Stimulated activated CD8-positive, alpha-beta memory T cell treated with anti-CD3 and anti-CD28 coated beads, Interleukin-7, amount 100 ng/mL, for 24 hours (primary cell): ENCODE measurements around the gene MAN1A1.

Experiments used
- DNase-seq: peaks from one replicate; pipeline ENCODE4 v3.0.0-alpha.2; 2020; ENCODE audit warnings: low read depth

The MAN1A1 gene

GRCh38 chr6:119325559-119326265 lies 23.8 kb downstream of the MAN1A1 start:
- DNase-seq, result no peak

- no peak for DNase-seq
Measured at GRCh38 chr6:119324718-119325117, 24.8 kb downstream of the MAN1A1 start.

DNA sequence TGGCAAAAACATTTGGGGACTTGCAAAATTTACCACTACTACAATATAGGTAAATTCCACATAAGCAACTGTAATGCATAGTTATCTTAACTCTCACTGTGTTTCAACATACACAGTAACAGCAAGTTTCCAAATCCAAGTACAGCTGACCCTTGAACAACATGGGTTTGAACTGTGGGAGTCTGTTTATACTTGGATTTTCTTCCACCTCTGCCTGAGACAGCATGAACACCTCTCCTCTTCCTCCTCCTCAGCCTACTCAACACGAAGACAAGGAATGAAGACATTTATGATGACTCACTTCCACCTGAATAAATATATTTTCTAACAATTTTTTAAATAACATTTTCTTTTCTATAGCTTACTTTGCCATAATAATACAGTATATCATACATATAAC lies 25.6 kb downstream of the MAN1A1 start:
- no peak for DNase-seq

DNA sequence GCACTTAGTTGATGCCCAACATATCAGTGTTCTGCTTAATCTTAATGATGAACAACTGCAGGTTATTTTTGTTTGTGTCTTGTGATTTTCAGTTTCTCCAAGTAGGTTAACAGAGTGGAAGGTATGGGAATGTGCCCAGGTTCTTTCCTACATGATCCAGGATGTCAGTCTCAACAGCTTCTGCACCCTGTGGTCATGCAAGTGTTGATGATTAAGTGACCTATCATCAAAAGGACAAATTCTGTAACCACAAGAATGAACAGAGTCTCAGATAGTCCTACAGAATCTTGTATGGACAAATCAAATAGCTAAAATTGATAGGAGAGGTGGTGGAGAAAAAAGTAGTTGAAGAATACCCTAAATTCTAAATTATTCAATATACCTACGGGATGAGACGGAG lies 26.1 kb downstream of the MAN1A1 start:
- DNase-seq, result no peak

GRCh38 chr6:119322715-119323350 lies 26.7 kb downstream of the MAN1A1 start:
- no peak for DNase-seq

- DNase-seq, result no peak
Measured at GRCh38 chr6:119322034-119322433, 27.5 kb downstream of the MAN1A1 start.

DNA sequence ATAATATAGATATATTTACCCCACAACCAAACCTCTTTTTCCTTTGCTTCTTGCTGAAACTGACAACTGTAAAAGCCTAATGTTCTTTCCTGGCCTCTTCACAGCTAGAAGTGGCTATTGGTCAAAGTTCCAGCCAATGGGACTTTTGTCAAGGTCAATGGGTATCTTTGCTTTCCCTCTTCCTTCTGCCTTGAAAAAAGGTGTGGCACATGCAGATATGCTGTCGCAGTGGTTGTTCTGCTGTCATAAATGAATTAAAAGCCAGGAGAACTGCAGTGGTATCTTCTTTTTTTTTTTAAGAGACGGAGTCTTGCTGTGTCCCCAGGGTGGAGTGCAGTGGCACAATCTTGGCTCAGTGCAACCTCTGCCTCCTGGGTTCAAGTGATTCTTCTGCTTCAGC lies 29.9 kb downstream of the MAN1A1 start:
- no peak for DNase-seq

GRCh38 chr6:119318730-119319129 lies 30.8 kb downstream of the MAN1A1 start:
- DNase-seq, result no peak

DNA sequence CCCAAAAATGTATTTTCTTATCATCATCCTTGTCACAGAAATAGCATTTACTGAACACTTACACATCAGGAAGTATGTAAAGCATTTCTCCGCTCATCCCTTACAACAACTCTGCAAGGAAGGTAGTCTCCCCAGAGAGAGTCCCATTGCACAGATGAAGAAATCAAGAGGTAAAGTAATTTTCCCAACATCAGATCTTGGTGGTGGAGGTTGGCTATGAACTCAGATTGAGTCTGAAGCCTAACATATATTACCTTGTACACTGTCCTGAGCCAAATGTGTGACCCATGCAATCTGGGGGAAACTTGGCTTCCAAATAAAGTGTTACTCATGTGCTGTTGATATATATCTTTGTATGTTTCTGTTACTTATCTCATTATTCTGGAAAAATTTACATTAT lies 31.4 kb downstream of the MAN1A1 start:
- no peak for DNase-seq

GRCh38 chr6:119317007-119317406 lies 32.6 kb downstream of the MAN1A1 start:
- DNase-seq, result no peak

- no peak for DNase-seq
Measured at GRCh38 chr6:119314885-119315272, 34.7 kb downstream of the MAN1A1 start.

DNA sequence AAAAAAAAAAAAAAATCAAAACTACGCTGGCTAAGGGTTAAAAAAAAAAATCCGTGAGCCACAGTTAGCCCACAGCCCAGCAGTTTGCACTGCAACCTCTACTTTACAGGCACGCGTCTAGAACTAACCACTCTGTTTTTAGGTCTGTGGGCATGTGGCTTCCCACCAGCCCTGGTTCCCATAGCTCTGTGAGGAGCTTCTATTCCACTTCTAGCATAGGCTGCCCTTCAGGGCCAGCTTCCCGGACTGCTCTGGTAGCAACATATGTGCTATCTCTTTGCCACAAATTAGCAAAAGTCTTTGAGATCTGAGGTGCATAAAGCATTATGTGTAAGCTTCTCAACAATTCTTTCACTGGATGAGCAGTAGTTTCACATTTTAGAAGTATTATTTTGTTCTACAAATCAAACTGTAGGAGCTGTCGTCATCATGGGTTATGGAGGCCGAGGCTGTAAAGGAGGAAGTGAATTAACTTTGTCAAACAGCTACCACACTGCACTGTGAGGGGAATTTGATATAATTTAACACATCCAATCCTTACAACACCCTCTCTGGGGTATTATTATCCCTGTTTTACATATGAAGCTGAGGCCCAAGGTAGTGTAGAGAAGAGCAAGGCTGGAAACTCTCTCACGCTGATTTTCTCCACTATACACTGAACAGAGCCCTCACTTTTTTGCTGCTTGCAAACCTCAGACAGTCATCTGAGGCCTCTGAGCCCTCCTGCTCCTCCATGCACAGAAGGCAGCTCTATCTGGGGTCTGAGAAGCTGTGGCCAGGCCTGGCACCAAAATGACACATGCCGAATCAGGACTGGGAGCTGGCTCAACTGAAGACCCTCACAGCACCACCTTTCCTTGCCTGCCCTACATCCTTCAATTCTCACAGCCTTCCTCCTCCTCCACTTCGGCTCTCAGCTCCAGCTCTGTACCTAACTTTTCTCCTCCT lies 35.4 kb downstream of the MAN1A1 start:
- no peak for DNase-seq

DNA sequence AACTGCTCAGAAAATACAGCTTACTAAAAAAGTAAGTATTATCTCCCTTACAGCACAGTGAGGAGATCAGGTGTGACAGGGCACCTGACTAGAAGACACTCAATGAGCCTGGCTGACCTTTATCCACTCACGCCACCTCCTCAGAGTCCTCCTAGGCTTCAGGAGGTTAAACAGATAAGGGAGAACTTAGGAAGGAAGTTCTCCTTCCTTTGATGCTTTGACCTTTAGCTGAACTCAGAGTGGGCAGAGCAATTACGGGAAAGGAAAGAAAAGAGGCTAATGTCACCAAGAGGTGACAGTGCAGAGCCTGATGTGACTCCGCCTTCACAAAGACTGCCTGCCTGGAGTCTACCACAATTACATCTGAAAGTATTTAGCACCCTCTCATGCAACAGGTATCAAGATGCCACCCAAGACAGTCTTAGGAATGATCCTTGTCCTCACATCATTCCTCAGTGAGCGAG lies 36.7 kb downstream of the MAN1A1 start:
- no peak for DNase-seq

GRCh38 chr6:119312441-119312840 lies 37.1 kb downstream of the MAN1A1 start:
- no peak for DNase-seq

- DNase-seq, result no peak
Measured at GRCh38 chr6:119311514-119312142, 37.9 kb downstream of the MAN1A1 start.

DNA sequence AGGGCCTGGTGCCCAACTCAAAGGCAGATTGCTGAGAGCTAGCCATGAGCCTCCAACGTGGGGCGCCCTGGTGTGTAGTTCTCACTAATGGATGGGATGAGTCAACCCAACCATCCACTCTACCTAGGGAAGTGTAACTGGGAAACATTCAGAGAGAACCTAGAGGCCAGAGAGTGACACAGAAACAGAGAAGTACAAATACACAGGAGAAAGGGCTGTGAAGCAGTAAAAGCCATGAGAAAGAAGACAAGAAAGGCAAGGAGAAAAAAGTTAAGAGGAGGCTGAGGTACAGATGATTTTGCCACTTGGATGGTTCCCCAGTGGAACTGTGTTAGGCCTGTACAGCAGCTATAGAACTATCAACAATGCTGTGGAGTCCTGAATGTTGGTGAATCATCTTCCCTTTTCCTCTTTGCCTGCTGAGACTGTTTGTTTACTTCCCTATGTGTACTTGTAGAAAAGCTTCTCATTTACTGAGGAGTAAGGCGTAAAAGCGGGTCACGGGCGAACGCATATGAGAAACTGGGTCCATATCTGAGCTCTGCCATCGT lies 39.0 kb downstream of the MAN1A1 start:
- DNase-seq, result no peak

DNA sequence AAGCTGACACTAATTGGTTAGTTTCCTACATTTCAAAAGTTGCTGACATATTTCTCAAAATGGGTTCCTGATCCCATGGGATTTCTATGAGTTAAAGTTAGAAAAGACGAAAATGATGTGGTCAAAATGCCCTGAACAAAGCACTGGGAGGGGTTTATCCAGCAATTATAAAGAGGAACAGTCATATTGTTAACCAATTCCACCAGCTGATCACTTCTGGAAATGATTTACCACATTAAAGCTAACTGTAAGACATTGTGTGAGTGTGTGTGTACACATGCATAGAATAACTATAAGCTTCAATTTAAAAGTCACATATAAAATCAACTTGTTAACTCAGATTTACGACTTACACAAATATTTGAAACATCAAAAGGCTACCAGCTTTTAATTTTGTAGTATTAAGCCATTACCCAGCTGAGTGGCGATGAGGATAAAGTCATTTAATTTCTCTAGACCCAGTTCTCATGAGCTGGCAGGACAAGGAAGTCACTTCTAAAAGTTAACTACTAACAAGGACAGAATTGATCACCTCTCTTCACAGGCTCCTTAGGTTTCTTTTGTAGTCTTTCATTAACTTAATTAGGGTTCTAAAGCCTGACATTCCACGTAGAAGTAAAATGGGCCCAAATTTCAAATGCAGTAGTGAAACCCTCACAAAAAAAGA lies 40.4 kb downstream of the MAN1A1 start:
- no peak for DNase-seq

DNA sequence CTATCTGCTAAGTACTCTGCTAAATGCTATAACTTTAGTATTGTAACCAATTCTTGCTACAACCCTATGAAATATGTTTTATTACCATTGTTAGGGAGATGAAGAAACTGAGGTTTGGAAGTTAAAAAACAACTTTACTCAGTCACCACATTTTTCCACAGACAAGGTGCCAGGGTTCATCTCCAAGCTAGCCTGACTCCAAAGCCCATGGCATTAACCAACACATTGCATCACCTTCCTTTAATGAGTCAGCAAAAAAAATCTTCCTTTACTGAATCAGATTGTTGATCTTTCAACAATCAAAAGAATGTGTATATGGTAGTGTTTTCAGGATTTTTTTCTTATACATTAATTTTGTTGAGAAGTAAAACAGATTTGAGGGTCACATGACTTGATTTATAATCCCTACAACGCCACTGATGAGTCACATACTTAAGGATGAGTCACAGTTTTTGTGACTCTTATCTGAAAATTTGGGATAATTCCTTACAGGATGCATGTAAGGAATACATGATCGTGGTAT lies 41.5 kb downstream of the MAN1A1 start:
- DNase-seq, result no peak

GRCh38 chr6:119307056-119307455 lies 42.5 kb downstream of the MAN1A1 start:
- DNase-seq, result no peak

- DNase-seq, result no peak
Measured at GRCh38 chr6:119306396-119306968, 43.1 kb downstream of the MAN1A1 start.
